GM12878 (cell line): Measurements from ENCODE around the gene ELK4. TPM values are rescaled to one million over a fixed set of nuclear protein-coding genes. Genes with fewer than 3 reads are reported as not detected.

Source experiments
- ATAC-seq: fragments of 200-7000 bp; cut with Tn5 transposase; 3 replicates; pipeline ENCODE4 v1.9.1; 2020; ENCODE audit warnings: mild to moderate bottlenecking, moderate library complexity
- BruUV-seq: library from RNA; stranded (reverse); fragments of 400-500 nt; replicated peaks from 2 replicates; lab custom pipeline; 2021; lab: Mats Ljungman, UMichigan
- CTCF ChIA-PET: fragments of 300-600 bp; sonication (Branson Sonifier 250); formaldehyde crosslinking; extraction: SDS; loops from one replicate; lab custom pipeline; 2021; ENCODE audit warnings: inconsistent platforms; lab: Yijun Ruan, JAX
- POLR2A ChIA-PET: fragments of 350-600 bp; formaldehyde crosslinking; extraction: SDS; loops from one replicate; lab custom pipeline; 2021; ENCODE audit warnings: inconsistent platforms; lab: Charles Lee
- RAD21 ChIA-PET: fragments of 300-600 bp; sonication (Branson Sonifier 250); formaldehyde crosslinking; loops from one replicate; lab custom pipeline; 2023; ENCODE audit warnings: antibody characterized with exemption; ENCODE audit not compliant: unreplicated experiment; lab: Charles Lee
- SMC1A ChIA-PET: fragments of 300-600 bp; sonication (Branson Sonifier 250); formaldehyde crosslinking; loops from one replicate; lab custom pipeline; 2023; ENCODE audit not compliant: unreplicated experiment, uncharacterized antibody; lab: Charles Lee
- DNase-seq: peaks from one replicate; pipeline ENCODE4 v3.0.0-alpha.2; 2011; ENCODE audit warnings: low read depth, low spot score
- FAIRE-seq: peaks from 3 replicates; lab custom pipeline; 2011; peaks lifted over from hg19 to GRCh38; lab: Jason Lieb, UNC
- H2AFZ ChIP-seq: 2 replicates; pipeline ENCODE4 v1.6.0; 2011; ENCODE audit warnings: low read depth, low read length, control low read depth; ENCODE audit not compliant: control insufficient read depth
- H3K27ac ChIP-seq: 2 replicates; pipeline ENCODE4 v1.5.1; 2011; ENCODE audit warnings: control low read depth; ENCODE audit not compliant: control insufficient read depth, insufficient read depth
- H3K27me3 ChIP-seq, 2 experiments: replicated peaks in 1 of 2; 2 replicates each; pipeline versions ENCODE4 v1.6.0 to v1.6.1; 2011; ENCODE audit warnings: low read length in 1 of 2; ENCODE audit not compliant: control insufficient read depth in 2 of 2, insufficient read depth in 2 of 2
- H3K36me3 ChIP-seq, 2 experiments: 2 replicates each; pipeline ENCODE4 v1.5.1; 2011; ENCODE audit warnings: low read length in 1 of 2; ENCODE audit not compliant: control insufficient read depth in 2 of 2, insufficient read depth in 2 of 2
- H3K4me1 ChIP-seq: 2 replicates; pipeline ENCODE4 v1.6.1; 2011; ENCODE audit warnings: mild to moderate bottlenecking, low read length, moderate library complexity, mixed read lengths; ENCODE audit not compliant: control insufficient read depth, insufficient read depth
- H3K4me2 ChIP-seq: 2 replicates; pipeline ENCODE4 v1.6.0; 2011; ENCODE audit warnings: control low read depth; ENCODE audit not compliant: control insufficient read depth, insufficient read depth
- H3K4me3 ChIP-seq: fragments of 200-600 bp; sonication (generic); 2 replicates; pipeline ENCODE4 v1.5.1; 2016
- H3K79me2 ChIP-seq: 2 replicates; pipeline ENCODE4 v1.6.0; 2011; ENCODE audit warnings: low read length; ENCODE audit not compliant: control insufficient read depth, insufficient read depth
- H3K9ac ChIP-seq: 2 replicates; pipeline ENCODE4 v1.8.0; 2011; ENCODE audit warnings: low read length, control low read depth, mixed read lengths; ENCODE audit not compliant: control insufficient read depth, insufficient read depth
- H3K9me3 ChIP-seq: replicated peaks from 3 replicates; pipeline ENCODE4 v1.5.1; 2011; ENCODE audit warnings: mild to moderate bottlenecking, low read length; ENCODE audit not compliant: control insufficient read depth, insufficient read depth
- H4K20me1 ChIP-seq: 2 replicates; pipeline ENCODE4 v1.6.0; 2011; ENCODE audit not compliant: control insufficient read depth, insufficient read depth
- DPF2 ChIP-seq: fragments of 450-650 bp; IDR thresholded peaks from 2 replicates; pipeline ENCODE4 v1.6.1; 2017; ENCODE audit warnings: mild to moderate bottlenecking
- EGR1 ChIP-seq, 2 experiments: IDR thresholded peaks; 1 replicate in 1 of 2; 2 replicates in 1 of 2; pipeline ENCODE4 v1.6.1; 2011 to 2012; ENCODE audit warnings: low read depth in 2 of 2, low read length in 2 of 2, borderline replicate concordance in 1 of 2, mild to moderate bottlenecking in 1 of 2, moderate library complexity in 1 of 2
- ESRRA ChIP-seq: IDR thresholded peaks from 2 replicates; pipeline ENCODE4 v1.6.1; 2012; ENCODE audit warnings: mild to moderate bottlenecking, low read length, improper control_type of control experiment
- FOS ChIP-seq: IDR thresholded peaks from 3 replicates; pipeline ENCODE4 v1.6.1; 2011; ENCODE audit warnings: borderline replicate concordance; ENCODE audit not compliant: insufficient read length; ENCODE audit errors: extremely low read depth
- HDAC6 ChIP-seq: fragments of 200-600 bp; sonication (generic); IDR thresholded peaks from one replicate; pipeline ENCODE4 v1.8.0; 2017; ENCODE audit warnings: antibody characterized with exemption; ENCODE audit not compliant: unreplicated experiment
- MTA3 ChIP-seq: IDR thresholded peaks from 2 replicates; pipeline ENCODE4 v1.6.1; 2012; ENCODE audit warnings: low read length, inconsistent platforms, borderline replicate concordance
- NFIC ChIP-seq: IDR thresholded peaks from 2 replicates; pipeline ENCODE4 v1.6.1; 2012; ENCODE audit warnings: low read depth, mild to moderate bottlenecking, inconsistent platforms, low read length, moderate library complexity
- PAX5 ChIP-seq: IDR thresholded peaks from 2 replicates; pipeline ENCODE4 v1.6.1; 2011; ENCODE audit warnings: low read depth, low read length, borderline replicate concordance
- PML ChIP-seq: IDR thresholded peaks from 2 replicates; pipeline ENCODE4 v1.6.1; 2012; ENCODE audit warnings: low read length, inconsistent platforms
- ZSCAN29 ChIP-seq: fragments of 450-650 bp; IDR thresholded peaks from 2 replicates; pipeline ENCODE4 v1.6.1; 2017; ENCODE audit warnings: mild to moderate bottlenecking, moderate library complexity
- ZZZ3 ChIP-seq: IDR thresholded peaks from 2 replicates; pipeline ENCODE4 v1.6.1; 2011; ENCODE audit warnings: low read depth; ENCODE audit not compliant: control insufficient read depth, insufficient read length
- WGBS: methylation state at CpG from one replicate; pipeline ENCODE4 v1.1.6; 2016; ENCODE audit warnings: low lambda C conversion rate; ENCODE audit not compliant: insufficient replicate concordance, insufficient coverage; ENCODE audit errors: missing lambda C conversion rate; 5-methylcytosine and 5-hydroxymethylcytosine counted together
- in situ Hi-C: fragments of 300-500 bp; cut with MboI; formaldehyde crosslinking; loops from 9 replicates; pipeline ENCODE4 v1.14.3; 2018; ENCODE audit warnings: mixed read lengths
- intact Hi-C: fragments of 100-400 bp; cut with micrococcal nuclease; formaldehyde crosslinking; loops from one replicate; pipeline ENCODE4 v1.14.2; 2022; ENCODE audit not compliant: unreplicated experiment
- polyA plus RNA-seq, 11 experiments: library from polyadenylated mRNA; depleted of rRNA in 4 of 11; unstranded in 6 of 11; stranded (reverse) in 5 of 11; fragments of >200 nt; fragmentation: Nextera tagmentation in 4 of 11; fragmentation: Illumina TruSeq in 1 of 11; extraction: Ambion mirVana in 4 of 11; extraction: Trizol in 1 of 11; gene quantifications; 1 replicate in 1 of 11; 2 replicates in 10 of 11; pipeline versions ENCODE4 v1.2.1 to v1.2.3, GENCODE V29; 2011 to 2016; ENCODE audit warnings: inconsistent platforms in 2 of 11, missing spikeins in 2 of 11, low read depth in 1 of 11
- total RNA-seq, 4 experiments: library from RNA; depleted of rRNA in 3 of 4; stranded (reverse); fragments of >200 nt in 3 of 4; fragmentation: Illumina TruSeq in 1 of 4; extraction: Trizol in 1 of 4; gene quantifications; 2 replicates each; pipeline versions ENCODE4 v1.2.1 to v1.2.3, GENCODE V29; 2013 to 2021
- TF ChIP-seq, protein P1 (sequence below): IDR thresholded peaks from 2 replicates; pipeline ENCODE4 v1.6.1; 2011; ENCODE audit warnings: borderline replicate concordance, low read depth, mild to moderate bottlenecking, moderate library complexity, mixed read lengths, low read length; ENCODE audit not compliant: insufficient read depth; ENCODE audit errors: extremely low read length
- TF ChIP-seq, protein P2 (sequence below): IDR thresholded peaks from 2 replicates; pipeline ENCODE4 v1.6.1; 2011; ENCODE audit warnings: borderline replicate concordance, low read depth, mild to moderate bottlenecking, moderate library complexity, low read length; ENCODE audit not compliant: insufficient read depth, poor library complexity, severe bottlenecking
- TF ChIP-seq, protein P3 (sequence below): IDR thresholded peaks from 2 replicates; pipeline ENCODE4 v1.6.1; 2012; ENCODE audit warnings: low read depth, low read length, improper control_type of control experiment
- TF ChIP-seq, protein P4 (sequence below): fragments of 450-650 bp; IDR thresholded peaks from 2 replicates; pipeline ENCODE4 v1.6.1; 2017; ENCODE audit warnings: mild to moderate bottlenecking
- TF ChIP-seq, protein P5 (sequence below): fragments of 450-650 bp; IDR thresholded peaks from 2 replicates; pipeline ENCODE4 v1.6.1; 2014; ENCODE audit warnings: mild to moderate bottlenecking

ELK4 gene
- total and polyA plus RNA-seq, 10 of the 15 experiments (the other 5 are each of a cell fraction or from before 2014, with no cell fraction given), result 5.2 to 71.5 (median 18.5) TPM

DNA sequence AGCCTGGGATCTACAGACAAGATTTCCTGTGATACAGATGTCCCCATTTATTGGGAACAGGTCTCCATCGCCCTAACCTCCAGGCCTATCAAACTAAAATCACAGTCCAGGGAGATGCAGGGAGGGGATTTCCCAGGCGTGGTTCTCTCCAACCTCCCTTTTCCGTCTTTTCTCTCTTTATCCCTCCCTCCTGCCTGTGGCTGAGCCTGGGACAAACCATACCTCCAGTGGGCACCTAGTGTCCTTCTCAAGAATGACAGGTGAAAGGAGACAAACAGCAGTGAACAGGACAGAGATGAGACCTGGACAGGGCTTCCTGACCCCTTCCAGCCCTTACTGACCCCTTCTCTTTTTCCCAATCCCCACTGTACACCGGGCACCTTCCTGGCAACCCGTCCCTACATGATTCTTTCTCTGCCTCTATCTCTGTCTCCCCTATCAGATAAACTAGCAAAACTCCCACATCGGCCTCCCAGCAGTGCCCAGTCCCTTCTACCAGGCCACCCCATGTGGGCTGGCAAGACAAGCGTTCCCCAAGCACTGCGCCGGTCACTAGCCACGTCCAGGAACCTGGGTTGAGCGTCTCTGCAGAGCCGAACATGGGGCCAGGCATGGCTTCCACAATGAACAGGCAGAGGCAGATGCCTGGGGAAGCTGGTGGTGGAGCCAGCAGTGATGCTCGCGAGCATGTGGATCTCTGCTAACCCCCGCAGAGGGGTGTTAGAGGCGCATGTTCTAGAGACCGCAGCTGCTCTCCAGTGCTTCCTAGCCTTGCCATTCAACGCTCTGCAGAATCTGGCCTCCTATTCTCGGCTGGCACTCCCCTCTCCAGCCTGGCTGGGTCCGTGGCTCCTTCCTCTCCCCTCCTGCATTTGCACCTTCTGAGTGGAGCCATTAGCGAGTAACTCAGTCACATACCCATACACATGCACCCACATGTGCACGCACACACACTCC is 54.7 kb downstream of the ELK4 start:
- H4K20me1 ChIP-seq, result no peaks in the 10 kb centered on the region
- ChIA-PET POLR2A (interaction anchor here (0.8 kb wide), 1 partner anchor 14 kb away, joined by 3 read pairs; no protein-coding TSS in a partner anchor), RAD21 (interaction anchor here (1.3 kb wide), 1 partner anchor 53 kb away, joined by 3 read pairs; no protein-coding TSS in a partner anchor), SMC1A (no interaction called here), CTCF (interaction anchor here (1.0 kb wide), 1 partner anchor 14 kb away, joined by 3 read pairs; no protein-coding TSS in a partner anchor)
- H3K27me3 ChIP-seq, result peaks cover 0 to 5% of the 10 kb centered on the region in 2 experiments; a peak in 2 of 4 replicates
- no peak overlapping the region for H2AFZ ChIP-seq
- intact Hi-C loops, result no loop called here
- ATAC-seq (no peak), FAIRE-seq (no peak), DNase-seq (no peak)
- 38% methylated on average over 22 of the region's 22 CpGs for WGBS
- in situ Hi-C loops, result no loop called here
- peaks cover 1% of the 10 kb centered on the region; the same call in 1 of the 2 replicates for H3K4me1 ChIP-seq
- no peak overlapping the region for H3K27ac ChIP-seq
- no peak overlapping the region for H3K9ac ChIP-seq
- no TSS peak for BruUV-seq
- no peak overlapping the region for H3K4me2 ChIP-seq
- no peaks in the 10 kb centered on the region for H3K79me2 ChIP-seq
- H3K4me3 ChIP-seq, result no peak overlapping the region
- H3K36me3 ChIP-seq, result no peaks in the 10 kb centered on the region
- no peaks in the 10 kb centered on the region for H3K9me3 ChIP-seq
- TF ChIP-seq, protein P1, sequence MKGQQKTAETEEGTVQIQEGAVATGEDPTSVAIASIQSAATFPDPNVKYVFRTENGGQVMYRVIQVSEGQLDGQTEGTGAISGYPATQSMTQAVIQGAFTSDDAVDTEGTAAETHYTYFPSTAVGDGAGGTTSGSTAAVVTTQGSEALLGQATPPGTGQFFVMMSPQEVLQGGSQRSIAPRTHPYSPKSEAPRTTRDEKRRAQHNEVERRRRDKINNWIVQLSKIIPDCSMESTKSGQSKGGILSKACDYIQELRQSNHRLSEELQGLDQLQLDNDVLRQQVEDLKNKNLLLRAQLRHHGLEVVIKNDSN, result no peak
- TF ChIP-seq EGR1 (IDR thresholded peaks at IDR 0.05; ENCODE audit: borderline replicate concordance in 1 of 2, low read depth in 2 of 2, low read length in 2 of 2) (no peak), DPF2 (no peak), PAX5 (no peak), HDAC6 (no peak), MTA3 (no peak), NFIC (no peak), PML (no peak), FOS (no peak), ESRRA (no peak), ZSCAN29 (no peak), ZZZ3 (no peak)
- TF ChIP-seq, protein P2, sequence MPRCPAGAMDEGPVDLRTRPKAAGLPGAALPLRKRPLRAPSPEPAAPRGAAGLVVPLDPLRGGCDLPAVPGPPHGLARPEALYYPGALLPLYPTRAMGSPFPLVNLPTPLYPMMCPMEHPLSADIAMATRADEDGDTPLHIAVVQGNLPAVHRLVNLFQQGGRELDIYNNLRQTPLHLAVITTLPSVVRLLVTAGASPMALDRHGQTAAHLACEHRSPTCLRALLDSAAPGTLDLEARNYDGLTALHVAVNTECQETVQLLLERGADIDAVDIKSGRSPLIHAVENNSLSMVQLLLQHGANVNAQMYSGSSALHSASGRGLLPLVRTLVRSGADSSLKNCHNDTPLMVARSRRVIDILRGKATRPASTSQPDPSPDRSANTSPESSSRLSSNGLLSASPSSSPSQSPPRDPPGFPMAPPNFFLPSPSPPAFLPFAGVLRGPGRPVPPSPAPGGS, result no peak
- TF ChIP-seq, protein P3, sequence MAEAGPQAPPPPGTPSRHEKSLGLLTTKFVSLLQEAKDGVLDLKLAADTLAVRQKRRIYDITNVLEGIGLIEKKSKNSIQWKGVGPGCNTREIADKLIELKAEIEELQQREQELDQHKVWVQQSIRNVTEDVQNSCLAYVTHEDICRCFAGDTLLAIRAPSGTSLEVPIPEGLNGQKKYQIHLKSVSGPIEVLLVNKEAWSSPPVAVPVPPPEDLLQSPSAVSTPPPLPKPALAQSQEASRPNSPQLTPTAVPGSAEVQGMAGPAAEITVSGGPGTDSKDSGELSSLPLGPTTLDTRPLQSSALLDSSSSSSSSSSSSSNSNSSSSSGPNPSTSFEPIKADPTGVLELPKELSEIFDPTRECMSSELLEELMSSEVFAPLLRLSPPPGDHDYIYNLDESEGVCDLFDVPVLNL, result no peak
- TF ChIP-seq, protein P4, sequence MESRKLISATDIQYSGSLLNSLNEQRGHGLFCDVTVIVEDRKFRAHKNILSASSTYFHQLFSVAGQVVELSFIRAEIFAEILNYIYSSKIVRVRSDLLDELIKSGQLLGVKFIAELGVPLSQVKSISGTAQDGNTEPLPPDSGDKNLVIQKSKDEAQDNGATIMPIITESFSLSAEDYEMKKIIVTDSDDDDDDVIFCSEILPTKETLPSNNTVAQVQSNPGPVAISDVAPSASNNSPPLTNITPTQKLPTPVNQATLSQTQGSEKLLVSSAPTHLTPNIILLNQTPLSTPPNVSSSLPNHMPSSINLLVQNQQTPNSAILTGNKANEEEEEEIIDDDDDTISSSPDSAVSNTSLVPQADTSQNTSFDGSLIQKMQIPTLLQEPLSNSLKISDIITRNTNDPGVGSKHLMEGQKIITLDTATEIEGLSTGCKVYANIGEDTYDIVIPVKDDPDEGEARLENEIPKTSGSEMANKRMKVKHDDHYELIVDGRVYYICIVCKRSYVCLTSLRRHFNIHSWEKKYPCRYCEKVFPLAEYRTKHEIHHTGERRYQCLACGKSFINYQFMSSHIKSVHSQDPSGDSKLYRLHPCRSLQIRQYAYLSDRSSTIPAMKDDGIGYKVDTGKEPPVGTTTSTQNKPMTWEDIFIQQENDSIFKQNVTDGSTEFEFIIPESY, result no peak
- TF ChIP-seq, protein P5, sequence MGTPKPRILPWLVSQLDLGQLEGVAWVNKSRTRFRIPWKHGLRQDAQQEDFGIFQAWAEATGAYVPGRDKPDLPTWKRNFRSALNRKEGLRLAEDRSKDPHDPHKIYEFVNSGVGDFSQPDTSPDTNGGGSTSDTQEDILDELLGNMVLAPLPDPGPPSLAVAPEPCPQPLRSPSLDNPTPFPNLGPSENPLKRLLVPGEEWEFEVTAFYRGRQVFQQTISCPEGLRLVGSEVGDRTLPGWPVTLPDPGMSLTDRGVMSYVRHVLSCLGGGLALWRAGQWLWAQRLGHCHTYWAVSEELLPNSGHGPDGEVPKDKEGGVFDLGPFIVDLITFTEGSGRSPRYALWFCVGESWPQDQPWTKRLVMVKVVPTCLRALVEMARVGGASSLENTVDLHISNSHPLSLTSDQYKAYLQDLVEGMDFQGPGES, result no peak
